KMS-11 (cell line): Measurements from ENCODE around the gene NUTF2.

Experiments
- H2AFZ ChIP-seq: fragments of 200-600 bp; sonication (generic); 2 replicates; pipeline ENCODE4 v1.6.1; 2016; ENCODE audit warnings: antibody characterized with exemption, mixed run types, low read depth
- H3K27ac ChIP-seq: fragments of 200-600 bp; sonication (generic); 2 replicates; pipeline ENCODE4 v1.6.1; 2016; ENCODE audit warnings: mild to moderate bottlenecking, mixed run types
- H3K27me3 ChIP-seq: fragments of 200-600 bp; sonication (generic); 2 replicates; pipeline ENCODE4 v1.6.1; 2017; ENCODE audit warnings: mild to moderate bottlenecking, low read depth, mixed run types, moderate library complexity; ENCODE audit not compliant: insufficient read depth
- H3K36me3 ChIP-seq: fragments of 200-600 bp; sonication (generic); 2 replicates; pipeline ENCODE4 v1.6.1; 2017; ENCODE audit warnings: mild to moderate bottlenecking, mixed run types; ENCODE audit not compliant: insufficient read depth
- H3K4me1 ChIP-seq: fragments of 200-600 bp; sonication (generic); 2 replicates; pipeline ENCODE4 v1.6.1; 2016; ENCODE audit warnings: mild to moderate bottlenecking, low read depth, mixed run types; ENCODE audit not compliant: poor library complexity, severe bottlenecking
- H3K4me2 ChIP-seq: fragments of 200-600 bp; sonication (generic); 2 replicates; pipeline ENCODE4 v1.7.0; 2016; ENCODE audit warnings: mild to moderate bottlenecking, mixed run types
- H3K4me3 ChIP-seq: fragments of 200-600 bp; sonication (generic); IDR thresholded peaks from 2 replicates; pipeline ENCODE4 v1.6.1; 2017; ENCODE audit warnings: low read depth, low read length, mixed read lengths; ENCODE audit not compliant: insufficient read depth
- H3K79me2 ChIP-seq: fragments of 200-600 bp; sonication (generic); 2 replicates; pipeline ENCODE4 v1.6.1; 2016; ENCODE audit warnings: low read depth, mixed run types; ENCODE audit not compliant: insufficient read depth
- H3K9ac ChIP-seq: fragments of 200-600 bp; sonication (generic); 2 replicates; pipeline ENCODE4 v1.6.1; 2016; ENCODE audit warnings: mild to moderate bottlenecking, mixed run types
- H4K20me1 ChIP-seq: fragments of 200-600 bp; sonication (generic); 2 replicates; pipeline ENCODE4 v1.6.1; 2016; ENCODE audit warnings: mild to moderate bottlenecking, mixed run types; ENCODE audit not compliant: insufficient read depth
- TF ChIP-seq, protein P1 (sequence below): fragments of 200-600 bp; sonication (generic); conservative IDR thresholded peaks from 2 replicates; pipeline ENCODE4 v1.6.1; 2017; ENCODE audit warnings: low read depth, mild to moderate bottlenecking, antibody characterized with exemption, low read length, moderate library complexity, mixed read lengths

The NUTF2 gene

DNA sequence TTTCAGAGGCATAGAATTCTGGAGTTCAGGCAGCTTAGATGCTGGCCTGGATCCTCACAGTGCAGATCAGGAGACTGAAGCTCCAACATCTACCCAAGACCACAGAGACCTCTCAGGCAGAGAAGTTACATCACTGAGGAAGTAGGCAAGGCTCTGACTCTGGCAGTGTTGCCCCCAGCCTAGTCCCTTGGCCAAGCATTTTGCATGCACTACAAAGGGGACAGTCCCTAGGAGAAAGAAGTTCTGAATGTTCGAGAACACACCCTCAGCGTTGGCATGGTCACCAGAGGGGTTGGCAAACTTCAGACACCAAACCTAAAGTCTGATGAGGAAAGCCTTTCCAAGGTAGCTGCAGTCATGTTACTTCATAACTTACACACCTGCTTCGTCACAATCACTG, 42.8 kb upstream of the NUTF2 start:
- Histone ChIP-seq H3K79me2 (peaks cover 50% of the 10 kb centered on the region), H3K36me3 (0 out of 2 replicates have a peak, but pooled peaks cover 4% of the 10 kb centered on the region), H3K27ac (no peak overlapping the region), H2AFZ (no peak overlapping the region), H3K9ac (no peak overlapping the region), H3K27me3 (no peaks in the 10 kb centered on the region), H4K20me1 (no peaks in the 10 kb centered on the region), H3K4me2 (no peak overlapping the region; the same call in 1 of the 2 replicates), H3K4me3 (no peak overlapping the region), H3K4me1 (peaks cover 18% of the 10 kb centered on the region)
- TF ChIP-seq, protein P1, sequence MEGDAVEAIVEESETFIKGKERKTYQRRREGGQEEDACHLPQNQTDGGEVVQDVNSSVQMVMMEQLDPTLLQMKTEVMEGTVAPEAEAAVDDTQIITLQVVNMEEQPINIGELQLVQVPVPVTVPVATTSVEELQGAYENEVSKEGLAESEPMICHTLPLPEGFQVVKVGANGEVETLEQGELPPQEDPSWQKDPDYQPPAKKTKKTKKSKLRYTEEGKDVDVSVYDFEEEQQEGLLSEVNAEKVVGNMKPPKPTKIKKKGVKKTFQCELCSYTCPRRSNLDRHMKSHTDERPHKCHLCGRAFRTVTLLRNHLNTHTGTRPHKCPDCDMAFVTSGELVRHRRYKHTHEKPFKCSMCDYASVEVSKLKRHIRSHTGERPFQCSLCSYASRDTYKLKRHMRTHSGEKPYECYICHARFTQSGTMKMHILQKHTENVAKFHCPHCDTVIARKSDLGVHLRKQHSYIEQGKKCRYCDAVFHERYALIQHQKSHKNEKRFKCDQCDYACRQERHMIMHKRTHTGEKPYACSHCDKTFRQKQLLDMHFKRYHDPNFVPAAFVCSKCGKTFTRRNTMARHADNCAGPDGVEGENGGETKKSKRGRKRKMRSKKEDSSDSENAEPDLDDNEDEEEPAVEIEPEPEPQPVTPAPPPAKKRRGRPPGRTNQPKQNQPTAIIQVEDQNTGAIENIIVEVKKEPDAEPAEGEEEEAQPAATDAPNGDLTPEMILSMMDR, result no peak

- no peak overlapping the region for H3K4me3 ChIP-seq
- H3K79me2 ChIP-seq, result peaks cover 49% of the 10 kb centered on the region
- TF ChIP-seq, protein P1, result no peak
- H3K27me3 ChIP-seq, result no peaks in the 10 kb centered on the region
- no peak overlapping the region for H2AFZ ChIP-seq
- H3K4me1 ChIP-seq, result peaks cover 18% of the 10 kb centered on the region
- peak overlapping the region; percentile 96 for H3K4me2 ChIP-seq
- H3K9ac ChIP-seq, result no peak overlapping the region; the same call in 1 of the 2 replicates
- H3K36me3 ChIP-seq, result 0 out of 2 replicates have a peak, but pooled peaks cover 4% of the 10 kb centered on the region
- no peaks in the 10 kb centered on the region for H4K20me1 ChIP-seq
- no peak overlapping the region; the same call in 1 of the 2 replicates for H3K27ac ChIP-seq
These were observed 41.7 kb upstream of the NUTF2 start for GRCh38 chr16:67804853-67805542.

DNA sequence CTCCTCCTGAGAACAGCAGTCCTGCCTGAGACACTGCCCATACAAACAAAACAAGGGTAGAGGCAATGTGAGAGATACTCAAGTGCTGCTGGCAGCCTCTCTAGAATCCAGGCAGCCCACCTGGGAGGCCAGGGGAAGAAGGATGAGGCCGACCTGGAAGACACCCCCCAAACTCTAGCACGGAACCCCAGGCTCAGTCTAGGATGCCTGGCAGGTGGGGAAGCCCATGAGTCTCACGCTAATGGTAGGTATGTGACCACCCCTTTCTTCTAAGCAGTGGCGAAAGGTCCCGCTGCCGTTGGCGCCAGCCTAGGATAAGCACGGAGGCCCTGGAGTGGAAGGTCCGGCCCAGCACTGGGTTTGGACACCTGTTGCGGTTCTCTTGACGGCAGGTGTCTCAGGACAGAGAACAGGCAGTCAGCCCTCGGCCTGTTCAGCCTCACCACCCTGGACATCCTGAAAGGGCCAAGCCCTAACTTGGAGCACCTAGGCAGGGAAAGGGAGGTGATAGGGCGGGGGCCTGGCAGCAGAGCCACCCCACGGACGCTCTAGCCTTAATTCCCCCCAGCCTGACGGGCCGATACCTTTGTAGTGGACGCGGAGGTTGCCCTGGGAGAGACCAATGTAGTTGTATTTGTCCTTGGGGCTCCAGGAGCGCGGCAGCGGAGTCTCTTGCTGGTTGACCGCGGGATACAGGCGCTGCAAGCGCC, 40.9 kb upstream of the NUTF2 start:
- H3K27me3 ChIP-seq, result no peaks in the 10 kb centered on the region
- H2AFZ ChIP-seq, result peak overlapping the region; percentile 81; the same call in 1 of the 2 replicates

DNA sequence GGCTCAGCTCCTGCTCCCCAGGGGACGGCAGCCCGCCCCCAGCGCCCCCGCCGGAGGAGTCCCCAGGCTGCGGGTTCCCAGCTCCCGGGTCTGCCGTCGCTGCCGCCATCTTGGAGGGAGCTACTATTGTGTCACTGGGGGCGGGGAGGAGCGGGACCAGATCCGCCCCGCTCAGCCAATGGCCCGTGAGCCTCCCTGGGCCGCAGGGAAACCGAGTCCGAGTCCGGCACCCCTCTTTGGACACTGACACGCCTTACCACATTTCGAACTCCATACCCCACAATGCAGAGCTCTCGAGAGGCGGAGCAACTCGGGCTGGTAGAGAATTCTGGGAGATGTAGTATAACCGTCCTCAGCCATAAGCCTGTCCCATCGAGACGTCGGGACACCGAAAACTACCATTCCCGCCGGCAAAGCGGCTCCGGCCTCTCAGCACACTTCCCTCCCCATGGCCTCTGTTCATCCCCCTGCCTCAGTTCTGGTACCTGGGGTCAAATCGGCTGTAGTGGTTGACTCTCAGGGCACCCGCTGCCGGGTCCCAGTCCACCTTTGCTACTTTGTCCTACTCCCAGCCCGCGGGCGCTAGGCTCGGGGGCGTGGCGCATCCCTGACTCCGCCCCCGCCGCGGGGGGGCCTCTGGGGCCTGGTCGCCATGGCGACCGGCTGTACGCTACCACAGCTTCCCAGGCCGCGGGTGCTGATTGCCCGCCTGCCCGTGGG, 40.1 kb upstream of the NUTF2 start, which contains the start of the genes RANBP10 and TSNAXIP1:
RANBP10 (minus strand) TSS at position 133 of the 720 bp plus-strand sequence; CDS start at position 109, 24 bp downstream.
TSNAXIP1 (plus strand) TSS at position 462 of the 720 bp plus-strand sequence. CDS start 261 bp downstream, outside the sequence.
- Histone ChIP-seq H4K20me1 (no peaks in the 10 kb centered on the region), H3K4me1 (peaks cover 18% of the 10 kb centered on the region), H3K27ac (peak within 1 kb of the TSS; percentile 35), H3K9ac (peak within 1 kb of the TSS; percentile 75), H3K4me3 (no peak within 1 kb of the TSS), H3K36me3 (0 out of 2 replicates have a peak, but pooled peaks cover 4% of the 10 kb centered on the region), H3K27me3 (no peaks in the 10 kb centered on the region), H3K4me2 (peak within 1 kb of the TSS; percentile 96), H3K79me2 (peaks cover 42% of the 10 kb centered on the region), H2AFZ (peak within 1 kb of the TSS; percentile 81)
- TF ChIP-seq, protein P1, result no peak

More for the DNA sequence above, 40.9 kb upstream of the NUTF2 start:
- Histone ChIP-seq H3K27ac (peak overlapping the region; percentile 35), H3K4me1 (peaks cover 18% of the 10 kb centered on the region), H3K79me2 (peaks cover 49% of the 10 kb centered on the region), H3K36me3 (0 out of 2 replicates have a peak, but pooled peaks cover 4% of the 10 kb centered on the region), H4K20me1 (no peaks in the 10 kb centered on the region), H3K9ac (peak overlapping the region; percentile 75), H3K4me3 (no peak overlapping the region), H3K4me2 (peak overlapping the region; percentile 96)
- TF ChIP-seq, protein P1, result no peak
